WTC11 (cell line): Measurements from ENCODE around the gene IL25.

Experiments
- CREM ChIP-seq: sonication (generic); formaldehyde crosslinking; IDR thresholded peaks from 2 replicates; pipeline ENCODE4 v1.8.1; 2022; ENCODE audit warnings: mild to moderate bottlenecking, missing genetic modification reagents, moderate library complexity
- ESRRA ChIP-seq: sonication (generic); formaldehyde crosslinking; IDR thresholded peaks from 2 replicates; pipeline ENCODE4 v1.8.1; 2022; ENCODE audit warnings: mild to moderate bottlenecking, missing genetic modification reagents, borderline replicate concordance
- FOXP1 ChIP-seq: sonication (generic); formaldehyde crosslinking; IDR thresholded peaks from 2 replicates; pipeline ENCODE4 v1.8.0; 2022; ENCODE audit warnings: missing genetic modification reagents, mild to moderate bottlenecking, moderate library complexity, borderline replicate concordance
- NFYB ChIP-seq: sonication (generic); formaldehyde crosslinking; conservative IDR thresholded peaks from 2 replicates; pipeline ENCODE4 v1.8.0; 2022; ENCODE audit warnings: low read depth, missing genetic modification reagents
- NR1H2 ChIP-seq: sonication (generic); formaldehyde crosslinking; IDR thresholded peaks from 2 replicates; pipeline ENCODE4 v1.9.0; 2021; ENCODE audit warnings: mild to moderate bottlenecking, moderate library complexity, missing genetic modification reagents
- NR2C2 ChIP-seq: sonication (generic); formaldehyde crosslinking; IDR thresholded peaks from 2 replicates; pipeline ENCODE4 v1.8.0; 2022; ENCODE audit warnings: mild to moderate bottlenecking, missing genetic modification reagents
- ZNF232 ChIP-seq: sonication (generic); formaldehyde crosslinking; IDR thresholded peaks from 2 replicates; pipeline ENCODE4 v1.8.0; 2022; ENCODE audit warnings: mild to moderate bottlenecking, missing genetic modification reagents
- TF ChIP-seq, protein P1 (sequence below): sonication (generic); formaldehyde crosslinking; conservative IDR thresholded peaks from 2 replicates; pipeline ENCODE4 v1.8.1; 2023; ENCODE audit warnings: mild to moderate bottlenecking, low read depth, missing genetic modification reagents, moderate library complexity
- TF ChIP-seq, protein P2 (sequence below): fragments of 200-600 bp; IDR thresholded peaks from 2 replicates; pipeline ENCODE4 v1.8.0; 2022; ENCODE audit warnings: antibody characterized with exemption
- TF ChIP-seq, protein P3 (sequence below): sonication (generic); formaldehyde crosslinking; IDR thresholded peaks from 2 replicates; pipeline ENCODE4 v1.8.1; 2023; ENCODE audit warnings: mild to moderate bottlenecking, missing genetic modification reagents, moderate library complexity
- TF ChIP-seq, protein P4 (sequence below): sonication (generic); formaldehyde crosslinking; IDR thresholded peaks from 2 replicates; pipeline ENCODE4 v1.8.1; 2023; ENCODE audit warnings: mild to moderate bottlenecking, moderate library complexity, missing genetic modification reagents
- TF ChIP-seq, protein P5 (sequence below): sonication (generic); formaldehyde crosslinking; IDR thresholded peaks from 2 replicates; pipeline ENCODE4 v1.8.0; 2022; ENCODE audit warnings: mild to moderate bottlenecking, missing genetic modification reagents

DNA sequence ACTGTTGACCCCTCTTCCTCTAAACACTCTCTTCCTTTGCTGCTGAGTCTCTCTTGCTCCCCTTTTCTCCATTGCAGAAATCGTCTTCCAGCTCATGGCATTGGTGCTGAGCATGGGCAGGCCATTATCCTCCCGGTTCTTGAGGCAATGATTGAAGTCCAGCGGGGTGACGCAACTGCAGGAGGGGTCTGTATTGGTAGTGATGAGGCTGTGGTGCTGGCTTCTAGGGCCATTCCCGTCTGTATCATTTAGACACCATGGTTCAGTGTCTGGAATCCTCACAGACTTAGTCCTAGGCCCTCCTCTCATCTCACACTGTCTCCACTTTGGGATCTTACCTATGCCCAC is 19.2 kb upstream of the IL25 start:
- TF ChIP-seq, protein P1, sequence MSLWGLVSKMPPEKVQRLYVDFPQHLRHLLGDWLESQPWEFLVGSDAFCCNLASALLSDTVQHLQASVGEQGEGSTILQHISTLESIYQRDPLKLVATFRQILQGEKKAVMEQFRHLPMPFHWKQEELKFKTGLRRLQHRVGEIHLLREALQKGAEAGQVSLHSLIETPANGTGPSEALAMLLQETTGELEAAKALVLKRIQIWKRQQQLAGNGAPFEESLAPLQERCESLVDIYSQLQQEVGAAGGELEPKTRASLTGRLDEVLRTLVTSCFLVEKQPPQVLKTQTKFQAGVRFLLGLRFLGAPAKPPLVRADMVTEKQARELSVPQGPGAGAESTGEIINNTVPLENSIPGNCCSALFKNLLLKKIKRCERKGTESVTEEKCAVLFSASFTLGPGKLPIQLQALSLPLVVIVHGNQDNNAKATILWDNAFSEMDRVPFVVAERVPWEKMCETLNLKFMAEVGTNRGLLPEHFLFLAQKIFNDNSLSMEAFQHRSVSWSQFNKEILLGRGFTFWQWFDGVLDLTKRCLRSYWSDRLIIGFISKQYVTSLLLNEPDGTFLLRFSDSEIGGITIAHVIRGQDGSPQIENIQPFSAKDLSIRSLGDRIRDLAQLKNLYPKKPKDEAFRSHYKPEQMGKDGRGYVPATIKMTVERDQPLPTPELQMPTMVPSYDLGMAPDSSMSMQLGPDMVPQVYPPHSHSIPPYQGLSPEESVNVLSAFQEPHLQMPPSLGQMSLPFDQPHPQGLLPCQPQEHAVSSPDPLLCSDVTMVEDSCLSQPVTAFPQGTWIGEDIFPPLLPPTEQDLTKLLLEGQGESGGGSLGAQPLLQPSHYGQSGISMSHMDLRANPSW (CRISPR knock-in tag): no peak
- TF ChIP-seq, protein P2, sequence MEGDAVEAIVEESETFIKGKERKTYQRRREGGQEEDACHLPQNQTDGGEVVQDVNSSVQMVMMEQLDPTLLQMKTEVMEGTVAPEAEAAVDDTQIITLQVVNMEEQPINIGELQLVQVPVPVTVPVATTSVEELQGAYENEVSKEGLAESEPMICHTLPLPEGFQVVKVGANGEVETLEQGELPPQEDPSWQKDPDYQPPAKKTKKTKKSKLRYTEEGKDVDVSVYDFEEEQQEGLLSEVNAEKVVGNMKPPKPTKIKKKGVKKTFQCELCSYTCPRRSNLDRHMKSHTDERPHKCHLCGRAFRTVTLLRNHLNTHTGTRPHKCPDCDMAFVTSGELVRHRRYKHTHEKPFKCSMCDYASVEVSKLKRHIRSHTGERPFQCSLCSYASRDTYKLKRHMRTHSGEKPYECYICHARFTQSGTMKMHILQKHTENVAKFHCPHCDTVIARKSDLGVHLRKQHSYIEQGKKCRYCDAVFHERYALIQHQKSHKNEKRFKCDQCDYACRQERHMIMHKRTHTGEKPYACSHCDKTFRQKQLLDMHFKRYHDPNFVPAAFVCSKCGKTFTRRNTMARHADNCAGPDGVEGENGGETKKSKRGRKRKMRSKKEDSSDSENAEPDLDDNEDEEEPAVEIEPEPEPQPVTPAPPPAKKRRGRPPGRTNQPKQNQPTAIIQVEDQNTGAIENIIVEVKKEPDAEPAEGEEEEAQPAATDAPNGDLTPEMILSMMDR: no peak
- TF ChIP-seq, protein P3, sequence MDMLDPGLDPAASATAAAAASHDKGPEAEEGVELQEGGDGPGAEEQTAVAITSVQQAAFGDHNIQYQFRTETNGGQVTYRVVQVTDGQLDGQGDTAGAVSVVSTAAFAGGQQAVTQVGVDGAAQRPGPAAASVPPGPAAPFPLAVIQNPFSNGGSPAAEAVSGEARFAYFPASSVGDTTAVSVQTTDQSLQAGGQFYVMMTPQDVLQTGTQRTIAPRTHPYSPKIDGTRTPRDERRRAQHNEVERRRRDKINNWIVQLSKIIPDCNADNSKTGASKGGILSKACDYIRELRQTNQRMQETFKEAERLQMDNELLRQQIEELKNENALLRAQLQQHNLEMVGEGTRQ (CRISPR knock-in tag): no peak
- no peak for TF ChIP-seq CREM (CRISPR knock-in tag)
- TF ChIP-seq, protein P4, sequence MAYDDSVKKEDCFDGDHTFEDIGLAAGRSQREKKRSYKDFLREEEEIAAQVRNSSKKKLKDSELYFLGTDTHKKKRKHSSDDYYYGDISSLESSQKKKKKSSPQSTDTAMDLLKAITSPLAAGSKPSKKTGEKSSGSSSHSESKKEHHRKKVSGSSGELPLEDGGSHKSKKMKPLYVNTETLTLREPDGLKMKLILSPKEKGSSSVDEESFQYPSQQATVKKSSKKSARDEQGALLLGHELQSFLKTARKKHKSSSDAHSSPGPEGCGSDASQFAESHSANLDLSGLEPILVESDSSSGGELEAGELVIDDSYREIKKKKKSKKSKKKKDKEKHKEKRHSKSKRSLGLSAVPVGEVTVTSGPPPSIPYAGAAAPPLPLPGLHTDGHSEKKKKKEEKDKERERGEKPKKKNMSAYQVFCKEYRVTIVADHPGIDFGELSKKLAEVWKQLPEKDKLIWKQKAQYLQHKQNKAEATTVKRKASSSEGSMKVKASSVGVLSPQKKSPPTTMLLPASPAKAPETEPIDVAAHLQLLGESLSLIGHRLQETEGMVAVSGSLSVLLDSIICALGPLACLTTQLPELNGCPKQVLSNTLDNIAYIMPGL (CRISPR knock-in tag): no peak
- TF ChIP-seq ESRRA (CRISPR knock-in tag): no peak
- no peak for TF ChIP-seq FOXP1
- TF ChIP-seq, protein P5, sequence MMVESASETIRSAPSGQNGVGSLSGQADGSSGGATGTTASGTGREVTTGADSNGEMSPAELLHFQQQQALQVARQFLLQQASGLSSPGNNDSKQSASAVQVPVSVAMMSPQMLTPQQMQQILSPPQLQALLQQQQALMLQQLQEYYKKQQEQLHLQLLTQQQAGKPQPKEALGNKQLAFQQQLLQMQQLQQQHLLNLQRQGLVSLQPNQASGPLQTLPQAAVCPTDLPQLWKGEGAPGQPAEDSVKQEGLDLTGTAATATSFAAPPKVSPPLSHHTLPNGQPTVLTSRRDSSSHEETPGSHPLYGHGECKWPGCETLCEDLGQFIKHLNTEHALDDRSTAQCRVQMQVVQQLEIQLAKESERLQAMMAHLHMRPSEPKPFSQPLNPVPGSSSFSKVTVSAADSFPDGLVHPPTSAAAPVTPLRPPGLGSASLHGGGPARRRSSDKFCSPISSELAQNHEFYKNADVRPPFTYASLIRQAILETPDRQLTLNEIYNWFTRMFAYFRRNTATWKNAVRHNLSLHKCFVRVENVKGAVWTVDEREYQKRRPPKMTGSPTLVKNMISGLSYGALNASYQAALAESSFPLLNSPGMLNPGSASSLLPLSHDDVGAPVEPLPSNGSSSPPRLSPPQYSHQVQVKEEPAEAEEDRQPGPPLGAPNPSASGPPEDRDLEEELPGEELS (CRISPR knock-in tag): no peak
- TF ChIP-seq NFYB: no peak
- TF ChIP-seq NR1H2 (CRISPR knock-in tag): no peak
- TF ChIP-seq NR2C2 (CRISPR knock-in tag): no peak
- TF ChIP-seq ZNF232 (CRISPR knock-in tag): no peak
